Astrocyte of the hippocampus (primary cell): Measurements from ENCODE around the gene EBF3.

Experiments
- DNase-seq: peaks from one replicate; pipeline ENCODE4 v3.0.0; 2011; ENCODE audit warnings: low read depth, low spot score

The EBF3 gene

DNA sequence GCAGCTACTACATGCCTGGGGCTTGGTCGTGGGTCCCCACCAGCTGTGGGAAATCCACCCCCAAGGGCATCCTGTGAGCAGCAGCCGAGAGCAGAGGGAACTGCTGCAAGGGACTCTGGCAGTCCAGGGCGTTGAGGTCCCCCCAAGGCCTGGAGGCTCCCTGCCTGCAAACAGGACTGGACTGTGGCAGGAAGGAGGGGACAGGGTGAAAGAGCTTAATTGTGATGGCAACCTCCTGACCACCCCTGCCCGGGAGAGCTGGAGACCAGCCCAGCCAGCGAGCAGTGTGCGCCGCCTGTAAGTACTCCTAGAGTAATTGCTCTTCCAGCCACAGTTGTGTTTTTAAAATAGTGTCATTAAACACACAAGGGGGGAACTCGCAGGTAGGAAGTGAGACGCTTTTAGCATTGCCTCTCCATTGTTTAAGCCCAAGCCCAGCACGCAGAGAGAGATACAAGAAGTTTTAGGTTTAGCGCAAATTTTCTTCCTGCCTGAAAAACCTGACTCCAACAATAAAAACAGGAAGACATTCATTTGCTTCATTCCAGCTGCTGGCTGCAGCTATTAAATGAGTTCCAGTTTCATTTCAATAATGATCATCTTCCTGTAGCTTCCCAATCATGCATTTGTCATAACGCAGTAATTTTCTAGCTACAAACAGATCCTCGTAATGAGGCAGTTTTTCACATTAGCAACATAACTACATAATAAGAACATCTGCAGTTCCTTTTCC, 111.1 kb downstream of the EBF3 start:
- no peak for DNase-seq

DNA sequence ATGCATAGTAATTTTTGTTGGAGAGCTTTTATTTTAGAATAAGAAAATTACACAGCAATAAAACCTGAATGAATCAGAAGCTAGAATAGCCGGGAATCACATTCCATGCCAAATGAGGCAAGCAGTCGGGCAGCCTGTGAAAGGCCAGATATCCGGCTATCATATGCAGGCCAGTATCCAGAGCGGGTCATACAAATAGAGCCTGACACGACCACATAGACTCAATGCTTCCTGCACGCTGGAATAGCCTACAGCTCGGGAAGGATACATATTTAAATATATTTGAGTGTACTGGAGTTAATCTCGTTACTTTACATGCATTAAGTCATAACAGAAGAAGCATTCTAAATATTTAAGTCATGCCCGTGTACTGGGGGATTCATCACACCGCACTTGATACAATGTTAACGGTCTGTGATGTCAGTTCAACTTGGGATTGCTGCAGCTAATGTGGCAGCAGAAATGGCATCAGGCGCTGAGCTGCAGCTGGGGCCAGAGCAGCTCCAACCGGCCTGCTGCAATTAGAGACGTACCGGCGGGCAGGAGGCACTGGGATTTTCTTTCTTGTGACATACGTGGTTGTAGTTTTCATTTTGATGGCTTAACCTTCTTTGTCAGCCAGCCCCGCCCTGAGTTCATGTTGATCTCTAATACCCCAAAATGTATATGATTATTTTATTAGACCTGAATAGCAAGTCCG, 112.0 kb downstream of the EBF3 start:
- DNase-seq = peak; percentile 35

DNA sequence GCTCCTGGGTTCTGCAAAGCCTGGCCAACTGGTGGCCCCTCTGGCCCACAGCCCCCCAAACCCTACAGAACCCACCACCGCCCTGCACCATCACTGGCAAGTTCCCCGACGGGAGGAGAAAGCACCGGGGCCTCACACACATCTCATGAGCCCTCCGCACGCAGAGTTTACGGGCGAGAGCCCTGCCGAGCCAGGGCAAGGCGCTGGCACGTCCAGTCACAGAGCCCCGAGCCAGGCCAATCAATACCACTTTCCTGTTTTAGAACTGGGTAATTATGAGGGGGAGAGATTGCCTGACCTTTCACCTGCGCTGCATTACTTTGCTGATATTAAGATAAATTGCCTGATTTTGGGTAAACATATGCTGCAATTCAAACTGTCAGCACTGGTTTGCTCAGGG, 113.3 kb downstream of the EBF3 start:
- no peak for DNase-seq

DNA sequence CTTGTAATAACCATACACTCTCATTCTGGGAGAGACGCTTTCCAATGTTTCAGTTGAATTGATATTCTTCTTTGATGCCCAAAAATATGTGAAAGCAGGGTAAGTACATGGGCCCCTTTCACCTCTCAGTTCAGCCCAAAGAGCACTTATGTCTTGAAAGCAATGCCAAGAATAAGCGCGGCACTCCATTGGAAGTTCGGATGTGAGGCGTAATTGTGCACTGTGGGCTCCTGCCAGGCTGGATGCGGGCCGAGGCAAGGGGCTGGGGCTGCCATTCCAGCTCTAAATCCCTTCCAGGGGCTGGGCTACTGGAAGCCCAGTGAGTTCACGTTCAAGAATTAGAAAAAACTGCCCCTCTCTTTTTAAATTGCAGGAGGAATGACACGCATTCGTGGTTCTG, 113.8 kb downstream of the EBF3 start:
- no peak for DNase-seq

DNA sequence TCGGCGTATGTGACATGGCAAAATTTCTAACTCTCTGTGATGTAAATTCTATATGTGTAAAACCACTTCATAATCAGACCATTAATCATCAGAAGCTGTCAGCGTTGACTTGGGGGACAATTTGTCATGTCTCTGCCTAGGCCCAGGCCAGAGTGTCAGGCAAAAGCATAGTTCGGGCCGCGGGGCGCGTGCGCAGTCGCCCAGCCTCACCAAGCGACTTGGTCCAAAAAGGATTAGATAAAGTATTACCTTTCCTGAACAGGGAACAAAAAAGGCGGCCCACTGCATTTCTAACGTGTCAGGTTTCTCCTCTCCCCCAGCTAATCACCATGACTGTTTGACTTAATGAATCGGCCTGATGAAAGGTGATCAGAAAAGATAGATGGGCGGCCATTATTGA, 114.2 kb downstream of the EBF3 start:
- no peak for DNase-seq

DNA sequence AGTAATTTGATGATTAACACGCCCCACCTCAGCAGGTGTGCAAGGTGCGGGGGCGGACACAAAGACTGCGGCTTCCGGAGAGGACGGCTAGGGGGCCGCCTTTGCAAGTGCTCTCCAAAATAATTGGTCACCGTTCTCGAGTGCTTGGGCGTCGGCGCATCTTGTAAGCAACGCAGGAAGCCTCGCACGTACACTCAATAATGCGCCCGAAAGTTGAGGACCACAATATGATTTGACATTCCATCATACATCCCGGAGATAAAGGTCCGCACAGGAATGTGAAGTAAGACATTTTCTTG, 114.7 kb downstream of the EBF3 start:
- no peak for DNase-seq

DNA sequence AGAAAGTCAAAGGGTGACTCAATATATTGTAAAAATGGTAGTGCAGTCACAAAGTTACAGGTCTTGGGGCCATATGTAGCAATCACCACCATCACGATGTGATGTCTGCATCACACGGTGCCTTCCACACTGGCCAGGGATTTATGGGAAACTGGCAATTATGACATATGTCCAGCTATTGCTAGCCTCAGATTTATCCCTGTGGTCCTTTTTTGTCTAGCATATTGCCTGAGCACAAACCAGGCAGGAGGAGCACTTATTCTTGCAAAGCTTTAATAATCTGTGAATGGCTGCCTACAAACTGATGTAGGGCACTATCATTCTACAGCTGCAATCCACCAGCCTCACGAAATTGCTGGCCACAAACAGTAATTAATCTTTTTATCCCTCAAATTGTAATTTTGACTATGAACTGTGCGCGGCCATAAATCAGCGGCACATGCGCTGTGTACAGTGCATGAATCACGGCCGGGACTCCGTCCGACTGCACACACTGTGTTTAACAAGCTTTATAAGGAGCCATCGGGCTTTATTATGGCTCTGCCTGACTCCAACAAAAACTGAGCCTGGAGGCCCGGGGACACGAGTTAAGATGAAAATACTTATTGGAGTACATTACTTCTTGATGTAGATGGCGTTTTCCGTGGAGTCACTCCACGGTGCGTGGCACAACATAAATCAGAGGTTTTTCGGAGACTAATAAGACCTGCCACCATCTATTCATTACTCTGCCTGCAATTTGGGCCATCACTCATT, 115.2 kb downstream of the EBF3 start:
- DNase-seq = no peak

DNA sequence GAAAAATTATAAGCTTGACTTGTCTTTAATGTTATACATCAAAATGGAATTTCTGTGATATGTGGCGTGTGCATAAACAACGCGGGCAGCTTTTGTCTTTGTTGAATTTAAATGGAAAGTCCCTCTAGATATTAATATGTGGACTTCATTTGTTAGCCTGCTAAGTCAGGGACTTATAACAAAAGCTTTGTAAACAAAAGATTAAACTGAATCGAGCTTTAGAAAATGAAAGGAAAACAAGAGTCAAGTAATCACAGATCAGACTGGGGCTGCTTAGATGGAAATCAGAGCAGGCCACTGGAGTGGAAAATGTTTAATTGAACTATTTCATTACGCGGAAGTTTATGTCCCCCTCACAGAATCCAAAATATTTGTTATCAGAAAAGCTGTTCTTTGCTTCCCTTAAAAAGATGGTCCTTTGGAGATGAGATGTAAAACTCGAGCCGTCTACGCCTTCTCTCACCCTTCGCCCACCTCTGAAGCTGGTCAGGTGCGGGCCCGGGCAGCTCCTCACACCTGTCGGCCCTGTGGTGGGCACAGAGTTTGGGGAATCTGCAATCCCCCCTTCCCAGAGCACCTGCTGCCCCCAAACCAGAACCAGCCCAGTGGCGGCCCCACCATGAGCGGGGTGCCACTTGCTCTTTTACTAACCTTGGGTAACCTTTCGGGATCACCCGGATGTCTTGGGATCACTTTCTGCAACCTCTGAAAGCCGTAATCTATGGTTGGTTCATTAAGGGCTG, 116.2 kb downstream of the EBF3 start:
- DNase-seq = no peak

DNA sequence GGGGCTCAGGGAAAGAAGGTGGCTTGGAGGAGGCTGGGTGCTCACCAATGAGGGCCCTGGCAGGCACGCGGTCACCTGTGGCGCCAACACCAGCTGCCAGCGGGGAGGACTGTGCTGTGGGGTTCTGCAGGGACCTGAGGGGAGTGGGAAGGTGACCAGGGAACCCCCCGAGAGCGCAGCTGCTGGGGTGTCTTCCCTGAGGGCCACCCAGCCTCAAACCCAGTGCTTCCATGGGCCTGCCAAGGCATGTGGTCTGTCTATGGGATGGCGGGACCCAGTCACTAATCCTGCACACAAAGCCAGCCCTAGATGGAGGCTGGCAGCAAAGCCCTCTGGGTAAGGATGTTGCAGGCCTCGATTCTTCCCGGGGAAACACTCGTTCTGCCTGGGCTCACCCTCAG, 117.1 kb downstream of the EBF3 start:
- no peak for DNase-seq

DNA sequence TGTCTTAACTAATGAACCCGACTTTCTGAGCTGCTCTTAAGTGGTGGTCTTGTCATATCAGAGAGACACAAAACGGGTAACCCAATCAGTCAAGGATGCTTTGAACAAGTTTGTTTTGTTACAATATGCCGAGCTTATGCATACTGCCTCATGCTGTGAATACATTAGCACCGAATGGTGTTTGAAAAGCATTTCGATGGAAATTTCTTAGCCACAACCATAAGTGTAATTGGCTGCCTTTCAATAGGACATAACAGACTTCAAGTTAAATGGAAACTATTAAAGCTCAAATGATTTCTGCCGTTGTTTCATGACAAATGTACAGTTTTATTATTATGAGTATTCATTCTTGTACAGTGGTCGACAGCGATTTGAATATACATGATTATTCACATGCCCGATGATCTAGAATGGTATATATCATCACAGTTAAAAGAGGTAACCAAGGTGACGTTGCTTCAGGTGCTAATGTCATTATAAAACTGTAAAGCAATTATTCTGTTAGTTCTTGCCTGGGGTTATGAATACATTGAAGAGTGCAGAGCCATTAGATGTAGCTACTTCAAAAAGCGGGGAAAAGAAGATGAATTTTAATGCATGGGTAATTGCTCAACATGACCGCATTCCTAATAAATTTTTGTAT, 118.8 kb downstream of the EBF3 start:
- no peak for DNase-seq

DNA sequence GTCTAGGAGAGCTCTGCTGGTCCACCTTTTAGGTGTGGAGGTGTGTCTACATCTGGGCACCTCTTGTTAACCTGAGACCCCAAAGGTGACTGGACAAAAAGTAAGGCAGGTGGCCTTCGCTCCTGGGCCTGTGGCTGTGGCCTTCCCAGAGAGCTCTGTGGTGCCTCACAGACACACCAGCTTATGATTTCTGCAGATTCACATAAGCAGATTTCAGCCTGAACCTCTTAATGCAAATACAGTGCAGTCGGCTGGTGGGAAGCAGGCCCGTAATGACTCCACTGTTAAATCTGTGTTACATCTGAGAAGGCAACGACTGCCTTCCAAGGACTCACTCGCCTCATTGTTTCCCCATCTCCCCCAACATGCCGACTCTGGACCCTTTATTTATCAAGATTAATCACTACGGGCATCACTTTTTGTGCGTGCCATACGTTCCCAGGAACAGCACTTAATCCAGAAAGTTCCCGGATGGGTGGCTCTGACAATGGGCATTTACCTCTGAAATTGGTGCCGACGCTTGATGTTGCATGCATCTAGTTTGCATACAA, 119.8 kb downstream of the EBF3 start:
- DNase-seq = no peak

DNA sequence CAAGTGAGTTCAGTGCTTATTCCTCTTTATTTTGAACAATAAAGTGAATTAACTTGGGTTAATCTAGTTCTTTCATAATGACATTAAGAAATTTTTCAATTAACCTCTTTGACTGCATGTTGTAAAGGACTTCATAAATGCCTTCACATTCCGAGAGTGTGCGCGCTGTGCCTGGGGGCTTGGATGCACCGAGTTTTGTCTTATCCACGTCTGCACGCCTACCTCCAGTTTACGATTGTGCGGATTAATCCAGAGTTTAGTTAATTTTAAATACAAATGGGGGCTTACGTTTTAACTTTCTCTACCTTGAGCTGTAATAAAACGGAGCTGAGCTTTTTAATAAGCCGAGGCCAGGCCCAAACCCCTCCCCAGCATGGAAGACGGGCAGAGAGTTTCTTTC, 120.4 kb downstream of the EBF3 start:
- no peak for DNase-seq

DNA sequence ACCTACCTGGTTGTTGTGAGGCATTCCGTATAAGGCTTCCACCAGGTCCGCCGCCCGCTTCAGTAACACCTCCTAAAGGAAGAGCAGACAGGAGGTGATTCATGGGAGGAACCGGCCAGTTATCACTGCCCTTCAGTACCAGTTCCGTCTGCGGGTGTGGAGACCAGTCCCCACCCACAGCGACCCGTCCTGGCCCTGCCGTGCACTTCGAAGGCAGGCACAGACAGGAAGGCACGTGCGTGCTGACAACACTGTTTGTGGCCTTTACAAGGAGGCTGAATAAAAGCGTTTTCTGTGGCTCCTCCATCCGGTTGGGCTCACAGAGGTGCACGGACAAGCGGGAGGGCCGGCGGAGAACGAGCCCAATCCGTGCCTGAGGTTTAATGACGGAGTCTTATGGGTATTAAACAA, 120.9 kb downstream of the EBF3 start:
- DNase-seq = no peak

DNA sequence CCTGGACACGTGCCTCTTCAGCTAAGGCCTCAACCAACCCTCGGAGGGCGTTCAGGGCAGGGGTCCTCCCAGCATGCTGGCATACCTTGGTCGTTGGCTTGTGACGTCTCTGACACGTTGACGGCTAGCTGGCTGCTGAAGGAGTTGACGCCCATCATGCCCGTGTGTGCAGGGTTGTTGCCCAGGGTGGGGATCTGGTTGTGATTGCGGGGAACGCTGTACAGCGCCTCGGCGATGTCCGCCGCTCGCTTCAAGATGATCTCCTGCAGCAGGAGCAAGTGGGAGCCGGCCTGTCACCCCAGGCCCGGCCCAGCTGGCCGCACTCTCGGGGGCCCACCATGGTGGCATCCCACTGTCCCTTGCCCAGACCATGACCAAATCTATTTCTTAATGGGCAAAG, 122.0 kb downstream of the EBF3 start:
- DNase-seq = no peak

DNA sequence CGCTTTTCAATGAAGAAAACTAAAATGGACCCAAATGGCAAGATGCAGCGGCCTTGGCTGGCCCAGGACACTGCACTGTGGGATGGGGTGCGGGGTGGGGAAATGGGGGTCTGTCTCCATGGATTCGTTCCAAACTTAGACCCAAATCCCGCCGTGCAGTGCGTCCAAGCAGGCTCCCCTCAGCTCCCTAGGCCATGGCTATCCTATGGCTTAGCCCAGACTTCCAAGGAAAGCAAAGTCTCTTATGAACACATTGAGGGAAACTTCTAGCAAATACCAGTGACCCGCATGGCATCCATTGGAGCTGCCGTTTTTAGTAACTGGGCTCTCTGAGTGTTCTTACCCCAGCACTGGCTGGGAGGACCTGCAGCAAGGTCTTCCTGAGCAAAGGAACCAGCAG, 122.5 kb downstream of the EBF3 start:
- no peak for DNase-seq

DNA sequence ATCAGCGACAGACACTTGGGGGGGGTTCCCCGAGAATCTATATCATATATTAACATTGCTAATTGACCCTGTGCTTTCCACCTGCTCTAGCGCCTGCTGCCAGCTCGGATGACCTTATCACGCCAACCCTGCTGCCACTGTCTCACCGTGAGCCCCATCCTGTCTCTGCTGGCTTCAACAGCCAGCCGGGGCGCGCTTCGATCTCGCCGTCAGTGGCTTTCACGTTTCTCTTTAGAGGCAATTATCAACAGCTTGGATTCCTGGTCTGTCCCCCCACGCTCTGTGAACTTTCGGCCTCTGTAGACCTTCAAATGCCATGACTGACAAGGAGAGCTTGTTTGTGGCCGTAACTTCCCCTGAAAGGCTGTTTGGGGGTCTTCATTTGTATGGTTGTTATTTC, 123.0 kb downstream of the EBF3 start:
- DNase-seq = no peak

DNA sequence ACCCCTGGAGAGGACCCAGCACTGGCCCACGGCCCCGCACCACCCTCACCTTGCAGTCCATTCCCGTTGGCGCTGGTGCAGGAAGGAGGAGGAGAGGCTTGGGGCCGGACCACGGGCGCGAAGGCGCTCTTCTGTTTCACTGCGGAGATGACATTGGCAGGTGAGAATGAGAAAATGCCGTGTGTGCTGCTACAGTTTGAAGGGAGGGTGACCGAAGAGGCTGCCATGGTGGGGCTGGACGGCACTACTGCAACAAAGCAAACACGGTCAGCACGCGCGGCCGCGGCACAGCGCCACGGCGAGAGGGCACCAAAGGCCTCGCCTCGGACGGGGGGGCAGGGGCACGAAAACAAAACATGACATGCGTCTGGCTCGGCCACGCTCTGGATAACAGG, 123.9 kb downstream of the EBF3 start:
- no peak for DNase-seq

DNA sequence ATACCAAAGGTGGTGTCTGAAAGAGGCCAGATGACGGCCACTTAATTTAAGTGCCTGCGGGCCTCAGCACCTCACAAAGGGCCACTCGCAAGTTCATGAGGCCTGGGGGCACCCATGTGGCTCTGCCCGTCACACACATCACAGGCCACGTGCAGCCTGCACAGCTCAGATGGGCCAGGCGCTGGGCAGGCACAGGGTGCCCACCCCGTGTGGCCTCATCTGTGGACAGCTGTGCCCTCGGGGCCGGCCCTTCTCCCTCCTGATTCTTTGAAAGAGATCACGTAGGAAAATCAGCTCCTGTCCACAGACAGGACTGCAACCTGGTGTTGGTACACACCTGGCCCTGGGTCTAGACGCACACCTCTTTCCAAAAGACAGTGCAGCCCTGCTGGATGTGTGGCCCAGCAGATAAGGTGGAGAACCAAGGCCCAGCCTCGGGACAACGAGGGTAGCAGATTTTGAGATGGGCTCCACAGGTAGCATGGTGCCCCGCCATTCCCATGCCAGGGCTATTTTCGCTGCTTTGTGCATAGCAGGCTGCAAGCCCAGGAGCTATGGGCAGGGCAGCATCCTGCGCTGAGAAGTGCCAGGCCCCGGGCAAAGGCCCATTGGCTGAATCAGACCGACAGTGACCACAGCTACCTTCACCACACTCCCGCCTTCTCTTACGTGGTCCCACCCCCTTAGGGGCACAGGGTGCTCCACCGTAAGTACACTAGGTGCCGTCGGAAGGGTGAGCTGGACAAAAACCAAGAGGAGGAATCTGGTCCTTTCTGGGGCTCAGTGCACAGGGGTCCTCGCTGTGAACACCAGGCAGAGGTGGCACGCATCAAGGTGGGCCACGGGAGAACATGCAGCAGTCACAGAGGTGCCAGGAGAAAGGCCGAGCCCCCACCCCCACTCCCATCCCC, 124.5 kb downstream of the EBF3 start:
- no peak for DNase-seq

DNA sequence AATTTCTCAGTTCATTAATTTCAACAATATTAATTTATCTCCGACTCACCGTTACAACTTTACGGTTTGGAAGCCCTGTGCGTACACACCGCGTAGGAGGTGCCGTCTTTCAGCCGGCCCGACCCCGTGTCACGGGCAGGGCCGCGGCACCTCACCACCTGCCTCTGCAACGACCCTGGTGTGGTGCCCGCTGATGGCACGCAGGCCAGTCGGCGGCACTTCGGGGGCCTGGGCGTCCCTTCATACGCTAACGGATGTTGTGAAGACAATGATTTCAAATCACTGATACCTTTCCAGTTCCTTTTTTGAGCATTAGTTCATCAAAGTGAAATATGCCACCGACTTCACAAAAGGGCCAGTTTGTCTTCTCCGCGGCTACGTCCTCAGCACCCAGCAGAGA, 125.3 kb downstream of the EBF3 start:
- DNase-seq = no peak

DNA sequence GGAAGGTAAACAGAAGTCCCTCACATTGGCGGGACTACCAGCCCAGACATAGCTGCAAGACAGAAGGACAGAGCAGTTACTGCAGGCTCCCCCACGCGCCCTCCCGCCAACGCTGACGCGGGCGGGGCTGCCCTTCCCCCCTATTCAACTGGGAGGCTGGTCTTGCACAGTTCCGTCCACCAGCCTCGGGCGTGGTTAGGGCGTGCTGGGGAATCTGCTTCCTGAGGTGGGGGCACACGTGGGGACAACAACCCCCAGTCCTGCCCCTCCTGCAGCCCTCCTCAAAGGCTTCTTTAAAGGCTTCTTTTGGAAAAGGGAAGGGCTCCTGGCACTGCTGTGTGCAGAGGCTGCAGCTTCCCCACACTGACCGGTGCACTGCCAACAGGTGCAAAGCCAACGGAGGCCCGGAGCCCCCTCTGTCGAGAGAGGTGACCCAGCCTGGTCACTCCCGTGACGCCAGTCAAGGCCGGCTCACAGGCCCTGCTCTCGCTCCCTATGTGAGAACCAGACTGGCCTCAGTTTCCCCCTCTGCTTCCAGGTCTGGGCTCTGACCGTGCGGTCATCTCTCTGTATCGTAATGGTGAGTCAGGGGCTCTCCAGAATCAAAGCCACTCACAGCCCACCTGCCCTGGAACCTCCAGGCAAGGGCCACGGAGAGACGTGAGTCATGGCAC, 126.0 kb downstream of the EBF3 start:
- DNase-seq = no peak
